Measurements from ENCODE around the gene GANC.

Gene GANC

DNA sequence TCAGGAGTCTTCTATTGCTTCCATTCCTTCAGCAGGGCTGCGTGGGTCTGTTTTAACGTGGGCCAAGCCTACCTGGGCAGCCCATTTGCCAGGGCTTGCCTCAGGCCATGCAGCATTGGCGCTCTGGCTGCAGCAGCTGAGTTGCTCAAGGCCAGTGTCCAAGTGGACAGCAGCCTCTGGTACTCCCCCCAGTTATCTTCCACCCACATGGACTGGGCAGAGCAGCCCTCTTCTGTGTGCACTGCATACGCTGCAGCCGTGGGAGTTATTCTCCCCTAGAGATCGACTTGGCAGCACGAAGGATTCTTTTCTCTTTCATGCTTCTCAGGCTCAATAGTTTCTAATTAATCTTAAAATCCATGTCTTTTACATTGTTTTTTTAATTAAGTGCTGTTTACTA, 79.4 kb downstream of the GANC start:
- DNase-seq, result no peak

DNA sequence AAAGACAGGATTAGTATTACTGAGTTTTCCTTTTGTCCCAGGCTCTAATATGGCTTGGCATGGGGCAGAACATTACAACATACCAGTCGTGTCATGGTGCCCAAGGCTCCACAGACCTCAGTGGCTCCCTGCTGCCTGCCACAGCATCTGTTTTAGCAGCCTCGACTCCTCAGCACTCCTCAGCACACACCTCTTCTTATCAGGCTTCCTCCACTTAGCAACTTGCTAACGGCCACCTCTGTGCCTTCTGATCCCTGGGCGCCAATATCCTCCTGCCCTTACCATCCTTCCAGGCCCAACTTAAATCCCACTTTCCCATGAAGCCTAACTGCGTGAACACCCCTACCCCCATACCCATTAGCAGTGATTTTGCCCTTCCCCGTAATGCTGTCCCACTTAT, 80.1 kb downstream of the GANC start:
- DNase-seq, result no peak

DNA sequence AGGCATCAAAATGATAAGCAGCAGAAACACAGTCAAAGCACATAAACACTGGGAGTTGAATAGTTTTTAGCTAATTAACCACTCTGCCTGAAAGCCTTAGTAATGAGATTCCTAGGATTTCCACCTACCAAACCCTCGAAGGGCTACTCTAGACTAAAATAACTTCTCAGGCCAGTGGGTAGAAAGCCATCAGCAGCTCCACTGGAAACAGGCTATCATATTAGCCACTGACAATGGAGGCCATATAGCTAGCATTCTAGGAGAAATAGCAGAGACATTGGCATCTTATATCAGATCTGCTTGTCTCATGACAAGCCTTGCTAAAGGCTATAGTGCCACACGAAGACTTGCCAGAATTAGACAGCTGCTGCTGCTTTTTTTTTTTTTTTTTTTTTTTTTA, 81.8 kb downstream of the GANC start:
- no peak for DNase-seq

DNA sequence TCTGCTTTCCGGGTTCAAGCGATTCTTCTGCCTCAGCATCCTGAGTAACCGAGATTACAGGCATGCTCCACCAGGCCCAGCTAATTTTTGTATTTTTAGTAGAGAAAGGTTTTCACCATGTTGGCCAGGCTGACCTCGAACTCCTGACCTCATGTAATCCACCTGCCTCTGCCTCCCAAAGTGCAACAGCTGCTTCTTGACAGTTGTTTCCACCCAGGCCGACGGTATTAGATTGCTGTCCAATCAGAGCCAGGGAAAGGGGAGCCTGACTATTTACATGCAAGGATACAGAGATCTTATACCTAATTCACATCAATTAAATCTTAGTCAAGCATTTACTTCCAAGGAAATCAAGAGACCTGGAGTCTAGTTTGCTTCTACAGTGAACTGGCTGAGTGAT, 82.3 kb downstream of the GANC start:
- no peak for DNase-seq

DNA sequence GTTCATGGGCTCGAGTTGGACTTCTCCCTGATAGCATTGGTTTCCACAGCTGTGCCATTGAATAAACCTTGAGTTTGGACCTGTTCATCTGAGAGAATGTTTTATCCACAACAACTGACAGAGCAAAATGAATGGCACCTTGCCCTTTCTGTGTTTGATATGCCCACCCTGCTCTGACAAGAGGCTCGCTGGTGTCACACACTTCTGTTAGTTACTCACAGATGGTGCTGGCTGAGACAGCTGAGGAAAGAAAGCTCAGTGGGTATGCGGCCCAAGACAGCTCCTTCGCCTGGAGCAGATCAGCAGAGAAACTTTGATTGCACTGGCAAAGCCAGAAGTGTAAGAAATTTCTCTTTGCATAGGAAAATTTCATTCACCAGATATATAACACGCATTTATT, 83.8 kb downstream of the GANC start:
- no peak for DNase-seq

DNA sequence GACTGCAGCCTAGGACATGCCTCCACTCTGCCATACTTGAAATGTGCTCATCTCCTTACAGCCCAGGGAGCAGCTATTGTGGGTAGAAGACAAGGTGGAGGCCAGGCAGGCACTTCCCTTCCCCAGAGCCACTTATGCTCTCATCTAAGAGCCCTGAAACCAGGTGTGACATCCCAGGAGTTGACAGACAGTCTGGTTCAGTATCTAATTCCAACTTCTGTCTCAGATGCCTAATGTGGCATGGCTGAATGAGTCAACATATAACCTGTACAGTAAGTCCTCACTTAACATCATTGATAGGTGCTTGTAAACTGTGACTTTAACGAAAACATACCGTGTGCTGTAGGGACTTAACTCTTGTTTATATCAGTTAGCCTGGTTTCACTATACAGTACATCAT, 85.1 kb downstream of the GANC start:
- DNase-seq, result no peak

DNA sequence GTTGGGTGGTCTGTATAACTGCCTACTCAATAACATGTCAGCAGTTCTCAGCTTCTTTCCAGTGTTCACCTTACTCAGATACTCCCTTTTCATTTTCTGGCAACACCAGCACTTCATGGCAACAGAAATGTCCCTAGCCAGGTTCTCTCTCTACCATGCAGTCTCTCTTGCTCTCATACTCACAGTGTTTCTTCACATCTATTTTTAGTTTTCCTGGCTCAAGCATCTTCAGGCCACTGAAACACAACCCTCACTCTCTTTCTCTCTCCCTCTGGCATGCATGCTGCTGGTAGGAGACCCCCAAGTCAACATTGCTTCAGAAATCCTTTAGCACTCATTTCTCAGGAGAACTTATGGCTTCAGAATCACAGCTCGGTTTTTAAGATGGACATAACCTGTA, 86.2 kb downstream of the GANC start, which contains the start of gene CAPN3:
CAPN3 (plus strand) TSS at position 253 of the 400 bp plus-strand sequence. CDS start 305 bp downstream, outside the sequence.
- DNase-seq, result no peak

DNA sequence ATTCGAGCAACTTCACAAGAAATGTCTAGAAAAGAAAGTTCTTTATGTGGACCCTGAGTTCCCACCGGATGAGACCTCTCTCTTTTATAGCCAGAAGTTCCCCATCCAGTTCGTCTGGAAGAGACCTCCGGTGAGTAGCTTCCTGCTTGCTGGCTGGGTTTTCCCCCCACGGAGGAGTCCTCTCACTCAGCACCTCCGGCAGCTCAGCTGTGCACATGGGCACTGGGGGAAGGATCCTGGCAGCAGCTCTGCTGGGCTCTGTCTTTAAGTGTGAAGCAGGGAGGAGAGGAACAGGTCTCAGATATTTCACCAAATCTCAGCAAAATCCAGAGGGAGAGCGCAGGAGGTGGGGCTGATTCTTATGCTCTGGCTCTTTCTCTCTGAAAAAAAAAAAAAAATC, 87.0 kb downstream of the GANC start:
- DNase-seq, result no peak

DNA sequence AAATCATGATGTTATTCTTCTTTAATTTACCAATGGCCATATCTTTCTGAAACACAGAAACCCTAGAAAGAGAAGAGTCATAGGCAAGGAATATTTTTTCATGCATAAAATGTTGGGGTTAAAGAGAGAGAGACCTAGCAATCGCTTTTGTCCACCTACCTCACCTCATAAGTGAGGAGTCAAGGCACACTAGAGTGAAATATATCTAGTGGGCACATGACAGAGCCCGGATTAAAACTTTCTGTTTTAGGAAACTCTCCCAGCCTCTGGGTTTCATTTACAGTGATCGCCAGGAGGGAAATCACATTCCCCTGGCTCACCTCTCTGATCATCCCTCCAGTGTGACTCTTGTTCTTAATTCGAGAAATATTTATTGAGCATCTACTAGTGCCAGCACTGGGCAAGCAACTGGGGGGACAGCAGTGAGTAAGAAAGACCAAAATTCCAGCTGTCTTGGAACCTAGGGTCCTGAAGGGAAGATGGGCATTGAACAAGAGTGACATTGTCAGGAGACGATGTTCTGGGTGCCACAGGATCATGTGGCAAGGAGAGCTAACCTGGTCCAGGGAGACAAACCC, 87.6 kb downstream of the GANC start:
- no peak for DNase-seq

DNA sequence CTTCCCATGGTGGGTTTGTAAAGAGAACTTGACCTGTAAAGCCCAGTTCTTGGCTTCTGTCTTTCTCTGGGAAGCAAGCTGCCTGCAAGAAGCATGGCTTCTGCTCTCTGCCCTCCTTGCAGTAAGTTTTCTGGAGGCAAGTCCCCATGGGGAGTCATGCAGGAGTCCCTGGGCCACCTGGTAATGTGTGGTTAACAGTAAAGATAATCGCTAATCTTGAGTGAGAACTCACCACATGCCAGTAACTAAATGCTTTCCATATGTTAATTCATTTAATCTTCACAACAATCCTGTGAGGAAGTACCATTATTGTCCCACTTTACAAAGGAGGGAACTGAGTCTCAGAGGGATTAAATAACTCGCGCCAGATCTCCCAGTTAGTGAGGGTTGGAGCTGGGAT, 90.5 kb downstream of the GANC start:
- DNase-seq, result no peak

DNA sequence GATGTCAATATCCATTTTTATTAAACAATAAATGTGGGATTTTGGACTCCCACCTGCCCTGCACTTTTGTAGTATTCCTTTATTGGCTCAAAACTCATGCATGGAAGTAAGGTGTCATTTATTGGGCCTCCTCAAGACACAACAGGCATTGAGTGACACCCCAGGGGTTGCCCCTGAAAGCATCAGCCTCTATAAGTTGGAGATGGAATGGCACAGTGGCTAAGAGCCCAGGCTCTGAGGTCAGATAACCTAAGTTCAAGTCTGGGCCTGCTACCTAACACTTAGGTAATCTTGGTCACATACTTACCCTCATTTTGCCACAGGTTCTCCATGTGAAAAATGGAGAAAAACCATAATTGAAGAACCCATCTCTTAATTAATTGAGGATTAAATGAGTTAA, 90.9 kb downstream of the GANC start:
- no peak for DNase-seq

DNA sequence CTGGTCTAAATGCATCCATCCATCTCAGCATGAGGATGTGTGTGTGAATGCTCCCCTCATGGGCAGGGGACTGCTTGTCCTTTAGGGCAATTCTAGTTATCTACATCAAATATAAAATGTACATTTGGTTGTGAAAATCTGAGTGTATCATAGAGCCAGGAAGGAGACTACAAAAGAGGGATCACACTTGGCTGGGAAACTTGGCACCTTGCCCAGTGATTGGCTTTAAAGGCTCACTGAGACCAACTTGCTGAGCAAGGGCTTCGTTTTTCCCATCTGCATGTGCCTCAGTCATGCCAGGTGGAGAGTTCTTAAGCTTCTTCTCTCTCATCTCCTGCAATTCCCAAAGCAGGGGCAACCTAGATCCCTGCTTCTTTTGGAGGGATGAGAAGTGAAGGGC, 91.5 kb downstream of the GANC start:
- DNase-seq, result no peak

DNA sequence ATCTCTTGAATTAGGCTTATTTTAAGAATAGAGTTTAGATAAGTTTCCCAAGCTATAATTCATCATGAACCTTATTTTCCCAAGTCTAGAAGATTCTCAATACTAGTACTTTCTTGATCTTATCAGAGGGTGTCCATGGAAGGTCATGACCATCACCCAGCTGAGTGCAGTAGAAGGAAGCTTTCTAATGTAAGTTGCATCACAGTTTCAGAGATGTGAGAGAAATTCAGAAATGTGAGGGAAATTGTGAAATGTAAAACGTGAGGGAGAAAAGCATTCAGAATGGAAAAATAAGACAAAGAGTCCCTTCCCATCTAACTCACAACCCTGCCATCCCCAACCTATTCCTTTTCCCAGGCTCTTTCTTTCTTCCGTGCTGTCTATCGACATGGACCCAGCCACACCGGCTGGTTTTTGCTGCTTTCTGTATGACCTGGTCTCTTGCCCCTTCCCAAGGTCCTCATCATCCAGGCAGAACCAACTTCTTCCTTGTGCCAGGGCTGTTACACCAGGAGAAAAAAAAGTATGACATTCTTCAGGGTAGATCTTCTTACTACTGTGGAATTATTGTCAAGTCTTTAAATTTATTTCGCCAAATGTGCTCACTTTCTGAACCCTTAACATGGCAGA, 93.0 kb downstream of the GANC start:
- no peak for DNase-seq

DNA sequence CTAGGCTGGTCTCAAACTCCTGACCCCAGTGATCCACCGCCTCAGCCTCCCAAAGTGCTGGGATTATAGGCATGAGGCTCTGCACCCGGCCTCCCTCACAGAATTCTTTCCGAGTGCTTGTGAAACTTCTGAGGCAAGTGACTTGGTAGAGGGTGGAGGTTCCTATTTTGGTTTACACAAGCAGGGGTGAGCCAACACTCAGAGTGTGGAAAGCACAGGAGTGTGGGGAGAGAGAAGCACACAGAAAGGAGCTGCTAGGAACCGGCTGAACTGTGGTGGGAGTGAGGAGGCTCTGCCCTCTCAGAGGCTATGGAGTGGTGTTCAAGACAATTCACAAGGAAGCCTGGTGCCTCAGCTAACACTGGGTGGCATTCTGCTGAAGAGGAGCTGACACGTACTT, 94.0 kb downstream of the GANC start:
- DNase-seq, result no peak

DNA sequence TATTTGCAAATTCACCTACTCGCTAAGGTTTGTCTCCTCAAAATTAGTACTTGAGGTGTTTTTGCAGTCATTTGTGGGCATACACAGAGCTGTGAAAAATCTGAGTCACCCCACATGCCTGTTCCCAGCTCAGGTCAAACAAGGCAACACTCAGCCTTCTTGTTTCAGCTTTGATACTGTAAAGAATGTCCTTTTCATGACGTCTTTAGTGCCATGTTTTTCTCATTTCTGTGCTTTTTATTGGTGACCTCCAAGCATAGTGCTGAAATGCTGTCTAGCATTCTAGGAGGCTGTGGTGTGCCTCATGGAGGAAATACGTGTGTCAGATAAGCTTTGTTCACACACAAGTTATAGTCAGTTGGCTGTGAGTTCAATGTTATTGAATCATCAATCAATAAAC, 95.1 kb downstream of the GANC start:
- DNase-seq, result no peak

DNA sequence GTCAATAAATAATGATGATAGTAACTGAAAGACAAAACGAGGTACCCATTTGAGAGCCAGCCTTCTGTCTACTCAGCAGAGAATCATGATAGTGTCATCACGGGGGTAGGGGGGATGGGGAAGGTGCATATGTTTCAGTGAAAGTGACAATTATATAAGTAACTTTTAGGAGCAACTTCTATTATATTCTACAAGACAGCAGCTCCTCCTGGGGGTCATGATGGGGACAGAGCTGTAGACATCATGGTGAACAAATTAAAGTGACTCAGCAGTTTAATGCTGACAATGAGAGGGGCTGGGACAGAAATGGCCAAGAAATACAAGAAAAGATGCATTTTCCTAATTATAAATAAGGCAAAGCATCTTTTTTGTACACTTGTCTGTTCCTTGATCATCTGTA, 98.1 kb downstream of the GANC start:
- DNase-seq, result no peak

DNA sequence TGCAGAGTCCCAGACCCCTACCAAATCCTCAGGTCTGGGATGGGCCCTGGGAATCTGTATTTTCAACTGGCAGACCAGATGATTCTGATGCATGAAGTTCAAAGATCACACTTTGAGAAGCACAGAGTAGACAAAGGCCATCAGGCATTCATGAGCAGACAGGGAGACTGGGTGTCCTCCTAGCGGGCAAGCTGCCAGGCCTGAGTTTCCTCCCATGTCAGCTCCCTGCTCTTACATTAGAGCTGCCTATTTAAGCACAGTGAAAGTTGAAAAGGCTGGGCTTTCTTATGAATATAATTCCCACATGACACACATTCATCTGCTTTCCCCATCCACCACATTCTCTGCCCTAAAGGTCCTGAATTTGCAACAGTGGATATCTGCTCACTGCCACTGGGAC, 100.3 kb downstream of the GANC start:
- no peak for DNase-seq

DNA sequence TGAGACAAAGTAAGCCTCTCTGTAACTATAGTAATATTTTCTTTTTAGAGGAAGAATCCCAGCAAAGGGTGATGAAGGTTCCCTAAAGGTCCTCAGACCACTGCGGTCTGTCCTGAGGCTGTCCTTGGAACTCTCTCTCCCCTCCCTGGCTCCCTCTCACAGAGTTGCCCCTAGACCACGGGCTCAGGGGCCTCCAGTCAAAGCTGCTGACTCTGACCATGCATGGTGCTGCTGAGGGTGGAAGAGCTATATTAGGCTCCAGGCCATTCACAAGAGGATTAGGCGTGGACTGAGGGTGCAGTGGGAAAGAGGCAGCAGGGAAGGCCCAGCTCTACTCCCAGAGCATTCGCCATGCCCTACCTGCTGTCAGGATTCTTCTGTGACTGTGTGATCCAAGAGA, 100.9 kb downstream of the GANC start:
- no peak for DNase-seq

DNA sequence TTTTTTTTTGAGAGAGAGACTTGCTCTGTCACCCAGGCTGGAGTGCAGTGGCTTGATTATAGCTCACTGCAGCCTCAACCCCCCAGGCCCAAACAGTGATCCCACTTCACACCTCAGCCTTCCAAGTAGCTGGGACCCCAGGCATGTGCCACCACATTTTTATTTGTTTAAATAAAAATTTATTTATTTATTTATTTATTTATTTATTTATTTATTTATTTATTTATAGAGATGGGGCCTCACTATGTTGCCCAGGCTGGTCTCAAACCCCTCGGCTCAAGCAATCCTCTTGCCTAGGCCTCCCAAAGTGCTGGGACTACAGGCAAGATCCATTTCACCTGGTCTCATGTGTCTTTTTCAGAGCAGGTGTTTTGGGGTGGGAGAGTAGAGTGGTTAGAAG, 101.8 kb downstream of the GANC start:
- no peak for DNase-seq

DNA sequence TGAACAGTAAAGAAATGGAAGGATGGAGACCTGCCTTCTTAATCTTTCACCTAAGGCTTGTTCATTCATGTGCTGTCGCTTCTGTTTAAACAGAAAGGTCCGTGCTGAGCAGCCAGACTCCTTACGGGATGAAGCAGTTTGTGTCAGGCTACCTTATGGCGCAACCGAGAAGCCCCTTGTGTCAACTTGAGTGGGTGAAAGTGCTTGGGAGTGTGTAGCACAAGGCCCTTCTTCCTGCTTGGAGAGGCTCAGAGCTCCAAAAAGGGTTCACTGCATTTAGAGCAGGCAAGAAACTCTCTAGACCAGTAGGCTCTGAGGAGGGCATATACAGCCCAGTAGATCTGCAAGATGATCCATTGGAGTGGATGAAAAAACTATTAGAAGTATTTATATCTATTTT, 102.3 kb downstream of the GANC start:
- DNase-seq, result no peak

DNA sequence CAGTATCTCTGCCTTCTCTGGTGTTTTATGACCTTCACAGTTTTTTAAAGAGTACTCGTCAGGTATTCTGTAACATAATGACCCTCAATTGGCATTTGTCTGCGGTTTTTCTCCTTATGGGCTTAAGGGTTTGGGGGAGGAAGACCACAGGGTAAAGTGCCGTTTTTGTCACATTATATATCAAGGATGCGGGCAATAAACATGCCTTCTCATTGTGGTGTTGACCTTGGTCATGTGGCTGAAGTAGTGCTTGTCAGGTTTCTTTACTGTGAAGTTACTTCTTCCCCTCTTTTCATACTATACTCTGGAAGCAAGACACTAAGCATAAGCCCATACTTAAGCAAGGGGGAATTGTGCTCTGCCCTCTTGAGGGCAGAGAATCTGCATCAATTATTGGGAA, 102.9 kb downstream of the GANC start:
- DNase-seq, result no peak

DNA sequence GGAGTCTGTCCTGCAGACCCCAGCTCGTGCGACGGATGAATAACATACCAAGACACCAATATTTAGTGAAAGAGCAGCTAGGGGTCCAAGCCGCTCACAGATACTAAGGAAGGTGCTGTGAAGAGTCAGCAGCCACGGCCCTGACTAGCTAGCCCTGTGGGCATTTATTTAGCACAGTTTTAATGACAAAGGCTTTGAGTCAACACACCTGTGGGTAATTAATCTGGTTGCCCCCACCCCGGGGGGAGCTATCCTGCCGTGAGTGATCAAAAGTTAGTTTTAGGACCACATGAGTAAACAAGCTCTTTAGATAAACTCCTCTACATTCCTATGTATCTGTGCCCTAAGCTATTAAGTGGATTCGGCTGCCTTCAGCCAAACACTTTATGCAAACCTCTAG, 105.0 kb downstream of the GANC start:
- DNase-seq, result no peak

DNA sequence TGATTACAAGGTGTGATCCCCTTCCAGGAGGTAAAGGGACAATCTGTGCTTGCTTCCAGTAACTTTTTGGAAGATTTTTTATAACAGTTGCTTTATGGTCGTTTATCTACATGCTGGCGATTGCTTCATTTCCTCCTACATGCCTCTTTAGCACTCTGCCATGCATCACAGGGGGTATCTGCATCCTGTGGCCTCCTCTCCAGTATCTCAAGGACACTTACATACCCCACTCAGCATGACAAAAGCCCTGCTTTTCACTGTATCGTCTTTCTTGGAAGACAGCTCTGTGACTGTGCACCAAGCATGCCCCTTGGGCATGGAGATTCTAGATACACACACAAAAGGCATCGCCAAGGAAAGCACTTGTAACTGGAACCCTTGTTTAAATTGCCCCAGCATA, 111.6 kb downstream of the GANC start:
- DNase-seq, result no peak

DNA sequence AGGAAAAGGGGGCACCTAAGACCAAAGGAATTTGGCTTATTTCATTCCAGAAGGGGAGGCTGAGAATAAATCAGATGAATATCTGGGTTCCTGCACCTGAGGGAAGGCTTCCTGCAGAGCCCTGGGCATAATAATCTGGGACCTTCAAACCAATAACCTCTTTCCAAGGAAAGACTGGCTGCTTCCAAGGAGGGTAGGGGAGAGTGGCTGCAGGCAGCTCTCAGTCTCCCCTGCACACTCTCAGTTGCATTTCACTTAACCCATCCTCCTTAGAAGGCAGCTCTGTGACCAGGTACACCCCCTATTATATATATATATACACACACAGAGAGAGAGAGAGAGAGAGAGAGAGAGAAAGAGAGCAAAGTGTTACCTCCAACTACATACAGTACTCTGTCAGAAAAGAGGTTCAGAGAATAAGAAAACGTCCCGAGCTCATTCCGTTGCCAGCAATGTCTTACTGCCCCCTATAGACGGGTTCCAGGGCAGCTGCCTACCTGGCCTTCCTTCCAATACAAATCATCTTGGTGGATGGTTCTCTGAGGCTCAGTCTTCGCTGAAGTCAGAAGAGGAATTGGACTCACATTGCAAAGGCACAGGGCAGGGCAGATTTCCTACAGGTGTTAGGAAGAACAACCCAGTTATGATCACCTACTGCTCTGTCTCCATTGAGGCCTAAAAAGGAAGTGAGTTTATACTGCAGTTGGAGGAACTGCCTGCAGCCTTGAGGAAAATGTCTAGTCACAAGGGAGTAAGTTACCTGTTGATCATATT, 112.4 kb downstream of the GANC start:
- DNase-seq, result no peak

All from activated CD4-positive, alpha-beta T cell treated with anti-CD3 and anti-CD28 coated beads for 4 hours (primary cell).